HL-60 (cell line): ENCODE results near the gene EIF4G2.

Experiments used
- DNase-seq, 2 experiments: peaks; one replicate each; pipeline ENCODE4 v3.0.0-alpha.2; 2010 to 2020; ENCODE audit warnings: low read depth in 1 of 2, low spot score in 1 of 2
- H3K27ac ChIP-seq: fragments of 250-450 bp; sonication (Bioruptor Pico); replicated peaks from 2 replicates; pipeline ENCODE4 v1.5.1; 2020; ENCODE audit warnings: mild to moderate bottlenecking, moderate library complexity
- H3K27me3 ChIP-seq: fragments of 250-450 bp; sonication (Bioruptor Pico); 2 replicates; pipeline ENCODE4 v1.5.1; 2021; ENCODE audit warnings: mild to moderate bottlenecking, moderate library complexity; ENCODE audit not compliant: insufficient read depth, poor library complexity, severe bottlenecking
- H3K4me3 ChIP-seq: replicated peaks from 2 replicates; pipeline ENCODE4 v1.5.1; 2011; ENCODE audit warnings: mild to moderate bottlenecking, control low read depth, low read length; ENCODE audit not compliant: insufficient read depth
- GABPA ChIP-seq: IDR thresholded peaks from 2 replicates; pipeline ENCODE4 v1.6.1; 2012; ENCODE audit warnings: low read depth
- POLR2AphosphoS5 ChIP-seq: IDR thresholded peaks from 2 replicates; pipeline ENCODE4 v1.6.1; 2012; ENCODE audit warnings: low read depth
- SPI1 ChIP-seq: IDR thresholded peaks from 2 replicates; pipeline ENCODE4 v1.6.1; 2012; ENCODE audit warnings: low read depth, mild to moderate bottlenecking, borderline replicate concordance
- TF ChIP-seq, protein P1 (sequence below): IDR thresholded peaks from one replicate; pipeline ENCODE4 v1.5.1; 2011; ENCODE audit warnings: low read length, control low read depth, inconsistent platforms; ENCODE audit not compliant: insufficient read depth
- TF ChIP-seq, protein P2 (sequence below): IDR thresholded peaks from 2 replicates; pipeline ENCODE4 v1.6.1; 2012; ENCODE audit warnings: low read depth; ENCODE audit not compliant: insufficient replicate concordance

EIF4G2 gene

DNA sequence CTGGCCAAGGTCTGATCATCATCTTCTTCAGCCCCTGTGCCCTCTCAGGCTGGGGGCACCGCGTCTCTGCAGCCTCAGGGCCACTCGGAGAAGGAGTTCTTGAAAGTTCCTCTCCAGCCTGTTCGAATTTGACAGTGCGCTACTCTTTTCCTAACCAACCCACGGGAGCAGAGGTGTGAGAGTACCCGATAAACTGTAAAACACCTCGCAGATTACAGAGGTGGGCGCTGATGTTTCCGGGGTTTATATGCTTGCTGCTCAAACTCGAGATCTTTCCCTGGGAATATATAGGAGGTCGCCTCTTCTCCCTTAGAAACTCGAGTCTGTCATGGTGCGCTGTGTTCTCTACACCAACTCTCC lies 57.2 kb downstream of the EIF4G2 start:
- peak overlapping the region; percentile 75 for H3K4me3 ChIP-seq
- no peak for TF ChIP-seq GABPA
- TF ChIP-seq, protein P1, sequence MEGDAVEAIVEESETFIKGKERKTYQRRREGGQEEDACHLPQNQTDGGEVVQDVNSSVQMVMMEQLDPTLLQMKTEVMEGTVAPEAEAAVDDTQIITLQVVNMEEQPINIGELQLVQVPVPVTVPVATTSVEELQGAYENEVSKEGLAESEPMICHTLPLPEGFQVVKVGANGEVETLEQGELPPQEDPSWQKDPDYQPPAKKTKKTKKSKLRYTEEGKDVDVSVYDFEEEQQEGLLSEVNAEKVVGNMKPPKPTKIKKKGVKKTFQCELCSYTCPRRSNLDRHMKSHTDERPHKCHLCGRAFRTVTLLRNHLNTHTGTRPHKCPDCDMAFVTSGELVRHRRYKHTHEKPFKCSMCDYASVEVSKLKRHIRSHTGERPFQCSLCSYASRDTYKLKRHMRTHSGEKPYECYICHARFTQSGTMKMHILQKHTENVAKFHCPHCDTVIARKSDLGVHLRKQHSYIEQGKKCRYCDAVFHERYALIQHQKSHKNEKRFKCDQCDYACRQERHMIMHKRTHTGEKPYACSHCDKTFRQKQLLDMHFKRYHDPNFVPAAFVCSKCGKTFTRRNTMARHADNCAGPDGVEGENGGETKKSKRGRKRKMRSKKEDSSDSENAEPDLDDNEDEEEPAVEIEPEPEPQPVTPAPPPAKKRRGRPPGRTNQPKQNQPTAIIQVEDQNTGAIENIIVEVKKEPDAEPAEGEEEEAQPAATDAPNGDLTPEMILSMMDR, result no peak
- TF ChIP-seq, protein P2, sequence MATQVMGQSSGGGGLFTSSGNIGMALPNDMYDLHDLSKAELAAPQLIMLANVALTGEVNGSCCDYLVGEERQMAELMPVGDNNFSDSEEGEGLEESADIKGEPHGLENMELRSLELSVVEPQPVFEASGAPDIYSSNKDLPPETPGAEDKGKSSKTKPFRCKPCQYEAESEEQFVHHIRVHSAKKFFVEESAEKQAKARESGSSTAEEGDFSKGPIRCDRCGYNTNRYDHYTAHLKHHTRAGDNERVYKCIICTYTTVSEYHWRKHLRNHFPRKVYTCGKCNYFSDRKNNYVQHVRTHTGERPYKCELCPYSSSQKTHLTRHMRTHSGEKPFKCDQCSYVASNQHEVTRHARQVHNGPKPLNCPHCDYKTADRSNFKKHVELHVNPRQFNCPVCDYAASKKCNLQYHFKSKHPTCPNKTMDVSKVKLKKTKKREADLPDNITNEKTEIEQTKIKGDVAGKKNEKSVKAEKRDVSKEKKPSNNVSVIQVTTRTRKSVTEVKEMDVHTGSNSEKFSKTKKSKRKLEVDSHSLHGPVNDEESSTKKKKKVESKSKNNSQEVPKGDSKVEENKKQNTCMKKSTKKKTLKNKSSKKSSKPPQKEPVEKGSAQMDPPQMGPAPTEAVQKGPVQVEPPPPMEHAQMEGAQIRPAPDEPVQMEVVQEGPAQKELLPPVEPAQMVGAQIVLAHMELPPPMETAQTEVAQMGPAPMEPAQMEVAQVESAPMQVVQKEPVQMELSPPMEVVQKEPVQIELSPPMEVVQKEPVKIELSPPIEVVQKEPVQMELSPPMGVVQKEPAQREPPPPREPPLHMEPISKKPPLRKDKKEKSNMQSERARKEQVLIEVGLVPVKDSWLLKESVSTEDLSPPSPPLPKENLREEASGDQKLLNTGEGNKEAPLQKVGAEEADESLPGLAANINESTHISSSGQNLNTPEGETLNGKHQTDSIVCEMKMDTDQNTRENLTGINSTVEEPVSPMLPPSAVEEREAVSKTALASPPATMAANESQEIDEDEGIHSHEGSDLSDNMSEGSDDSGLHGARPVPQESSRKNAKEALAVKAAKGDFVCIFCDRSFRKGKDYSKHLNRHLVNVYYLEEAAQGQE, result no peak
- no peak for TF ChIP-seq SPI1
- no peak for TF ChIP-seq POLR2AphosphoS5
- H3K27ac ChIP-seq, result peak overlapping the region; percentile 81
- DNase-seq, result no peak
- H3K27me3 ChIP-seq, result no peaks in the 10 kb centered on the region

DNA sequence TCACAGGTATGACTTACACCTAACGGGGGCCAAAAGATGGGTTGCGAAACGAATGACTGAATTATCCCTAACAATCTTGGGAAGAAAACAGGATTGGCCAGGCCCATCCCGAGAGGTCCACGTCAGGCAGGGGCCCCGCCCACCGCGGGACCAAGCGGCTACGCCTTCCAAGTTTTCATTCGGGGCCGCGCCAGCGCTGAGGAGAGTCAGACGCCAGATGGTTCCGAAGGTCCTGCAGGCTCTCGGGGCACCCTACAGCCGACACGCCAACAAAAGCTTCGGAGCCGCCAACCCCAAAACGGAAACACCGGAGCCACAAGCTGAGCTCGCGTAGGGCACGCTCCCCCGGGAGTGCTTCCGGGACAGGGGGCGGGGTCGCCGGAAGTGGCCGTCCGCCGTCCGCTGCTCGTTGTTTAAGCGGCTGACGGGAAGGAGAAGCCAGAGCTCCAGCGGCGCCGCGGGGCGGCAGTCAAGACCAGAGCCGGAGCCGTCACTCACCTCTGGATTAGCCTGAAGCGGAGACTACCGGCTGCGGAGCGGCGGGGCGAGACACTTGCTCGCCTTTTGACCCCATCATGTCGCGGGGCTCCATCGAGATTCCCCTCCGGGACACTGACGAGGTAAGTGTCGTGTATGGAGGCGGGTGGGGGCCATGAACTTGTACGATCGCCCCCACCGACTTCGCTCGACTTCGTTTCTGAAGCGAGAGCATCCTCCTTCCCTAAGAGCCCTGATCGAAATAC lies 57.7 kb downstream of the EIF4G2 start, which contains the start of gene CTR9:
TSS of gene CTR9 (plus strand) at position 409 of the 743 bp plus-strand sequence. CDS start at position 576, 167 bp downstream.
- Histone ChIP-seq H3K27me3 (no peaks in the 10 kb centered on the region), H3K27ac (peak within 1 kb of the TSS; percentile 81), H3K4me3 (peak within 1 kb of the TSS; percentile 75)
- TF ChIP-seq SPI1, result peak; percentile 6; the same call in 1 of the 2 replicates
- TF ChIP-seq, protein P1, result no peak
- peak; percentile 98 for TF ChIP-seq GABPA
- TF ChIP-seq, protein P2, result peak; percentile 61
- peak; percentile 89 for TF ChIP-seq POLR2AphosphoS5
- DNase-seq, result peak; percentile 86 to 96

DNA sequence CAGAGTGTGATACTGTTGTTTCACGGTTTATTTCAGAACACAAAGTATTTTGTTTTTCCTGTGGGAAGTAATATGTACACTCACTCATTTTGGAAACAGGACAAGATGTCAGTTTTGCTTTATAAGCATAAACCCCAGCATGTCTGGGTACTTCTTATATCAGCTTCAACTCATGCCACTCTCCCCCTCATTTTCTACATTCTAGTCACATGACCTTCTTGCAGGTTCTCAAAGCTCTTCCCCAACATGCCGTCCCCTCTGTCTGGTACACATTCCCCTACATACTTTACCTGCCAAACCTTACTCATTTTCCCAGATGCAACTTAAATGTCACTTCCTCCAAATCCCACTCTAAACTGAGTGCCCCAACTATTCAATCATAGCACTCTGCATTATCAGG lies 59.2 kb downstream of the EIF4G2 start:
- Histone ChIP-seq H3K4me3 (no peak overlapping the region), H3K27me3 (no peaks in the 10 kb centered on the region), H3K27ac (no peak overlapping the region)
- DNase-seq, result peak in 1 of 2 experiments; percentile 7
- TF ChIP-seq SPI1, result no peak
- TF ChIP-seq, protein P2, result no peak
- TF ChIP-seq, protein P1, result no peak
- no peak for TF ChIP-seq POLR2AphosphoS5
- TF ChIP-seq GABPA, result no peak
